HG02678 (cell line): ENCODE results near the gene TMEM239.

Experiments used
- ATAC-seq: cut with Tn5 transposase; IDR thresholded peaks from one replicate; pipeline ENCODE4 v1.9.1; 2021; ENCODE audit warnings: mild to moderate bottlenecking, moderate library complexity; ENCODE audit not compliant: unreplicated experiment

Gene TMEM239

GRCh38 chr20:2846698-2847097 lies 30.5 kb downstream of the TMEM239 start:
- ATAC-seq: no peak

- ATAC-seq: no peak
These were observed 31.6 kb downstream of the TMEM239 start for GRCh38 chr20:2847802-2848201.

GRCh38 chr20:2849529-2849928 lies 33.4 kb downstream of the TMEM239 start:
- ATAC-seq: no peak

DNA sequence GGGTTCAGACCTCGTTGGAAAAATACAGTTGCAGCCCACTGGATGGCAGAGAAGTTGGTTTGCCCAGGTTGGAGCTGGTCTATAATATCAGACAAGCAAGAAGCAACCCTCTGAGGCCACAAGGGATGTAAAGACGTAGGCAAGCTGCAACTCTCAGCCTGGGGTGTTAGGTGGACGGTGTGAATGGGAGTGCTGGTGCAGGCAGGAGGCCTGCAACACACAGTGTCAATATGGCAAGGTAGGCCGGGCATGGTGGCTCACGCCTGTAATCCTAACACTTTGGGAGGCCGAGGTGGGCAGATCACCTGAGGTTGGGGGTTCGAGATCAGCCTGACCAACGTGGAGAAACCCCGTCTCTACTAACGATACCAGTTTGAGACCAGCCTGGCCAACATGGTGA lies 34.9 kb downstream of the TMEM239 start:
- no peak for ATAC-seq

GRCh38 chr20:2858591-2858990 lies 42.4 kb downstream of the TMEM239 start:
- ATAC-seq: no peak

GRCh38 chr20:2859330-2860121 lies 43.4 kb downstream of the TMEM239 start:
- no peak for ATAC-seq

GRCh38 chr20:2864626-2865025 lies 48.5 kb downstream of the TMEM239 start:
- ATAC-seq: no peak

DNA sequence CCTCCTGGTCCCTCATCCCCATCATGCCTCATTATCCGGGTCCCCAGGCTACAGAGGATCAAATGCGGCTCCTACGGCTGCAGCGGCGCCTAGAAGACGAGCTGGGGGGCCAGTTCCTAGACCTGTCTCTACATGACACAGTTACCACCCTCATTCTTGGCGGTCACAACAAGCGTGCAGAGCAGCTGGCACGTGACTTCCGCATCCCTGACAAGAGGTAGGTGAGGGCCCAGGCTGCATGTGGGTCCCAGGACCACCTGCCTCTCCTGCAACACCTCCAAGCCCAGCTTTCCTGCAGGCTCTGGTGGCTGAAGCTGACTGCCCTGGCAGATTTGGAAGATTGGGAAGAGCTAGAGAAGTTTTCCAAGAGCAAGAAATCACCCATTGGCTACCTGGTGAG lies 48.9 kb downstream of the TMEM239 start:
- no peak for ATAC-seq

DNA sequence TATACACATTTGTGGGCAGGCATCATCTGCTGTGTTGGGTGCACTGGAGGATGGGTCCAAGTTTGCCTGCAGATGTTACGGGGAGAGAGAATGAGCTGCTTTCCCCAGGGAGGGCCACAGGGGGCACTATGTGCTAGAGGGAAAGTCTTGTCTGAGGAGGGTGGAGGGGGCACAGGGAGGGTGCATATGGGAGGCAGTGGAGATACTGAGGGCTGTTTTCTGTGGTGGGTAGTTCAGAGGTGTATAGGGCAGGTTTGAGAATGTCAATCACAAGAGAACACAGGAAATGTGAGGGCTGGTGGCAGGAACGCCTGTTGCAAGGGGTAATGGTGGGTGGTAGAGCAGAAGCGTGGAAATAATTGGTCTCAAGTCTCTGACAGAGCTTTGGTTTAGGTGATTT lies 49.5 kb downstream of the TMEM239 start:
- ATAC-seq: no peak

DNA sequence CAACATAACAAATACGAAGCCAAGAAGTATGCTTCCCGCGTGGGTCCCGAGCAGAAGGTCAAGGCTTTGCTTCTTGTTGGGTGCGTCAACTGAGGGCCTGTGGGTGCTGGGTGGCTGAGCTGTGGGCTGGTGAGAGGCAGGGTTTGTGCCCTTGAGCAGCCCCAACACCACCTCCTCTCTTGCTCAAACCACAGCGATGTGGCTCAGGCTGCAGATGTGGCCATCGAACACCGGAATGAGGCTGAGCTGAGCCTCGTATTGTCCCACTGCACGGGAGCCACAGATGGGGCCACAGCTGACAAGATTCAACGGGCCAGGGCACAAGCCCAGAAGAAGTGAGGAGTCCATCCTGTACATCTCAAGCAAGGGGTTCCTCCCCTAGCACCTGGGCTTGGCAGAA lies 50.1 kb downstream of the TMEM239 start:
- ATAC-seq: no peak

DNA sequence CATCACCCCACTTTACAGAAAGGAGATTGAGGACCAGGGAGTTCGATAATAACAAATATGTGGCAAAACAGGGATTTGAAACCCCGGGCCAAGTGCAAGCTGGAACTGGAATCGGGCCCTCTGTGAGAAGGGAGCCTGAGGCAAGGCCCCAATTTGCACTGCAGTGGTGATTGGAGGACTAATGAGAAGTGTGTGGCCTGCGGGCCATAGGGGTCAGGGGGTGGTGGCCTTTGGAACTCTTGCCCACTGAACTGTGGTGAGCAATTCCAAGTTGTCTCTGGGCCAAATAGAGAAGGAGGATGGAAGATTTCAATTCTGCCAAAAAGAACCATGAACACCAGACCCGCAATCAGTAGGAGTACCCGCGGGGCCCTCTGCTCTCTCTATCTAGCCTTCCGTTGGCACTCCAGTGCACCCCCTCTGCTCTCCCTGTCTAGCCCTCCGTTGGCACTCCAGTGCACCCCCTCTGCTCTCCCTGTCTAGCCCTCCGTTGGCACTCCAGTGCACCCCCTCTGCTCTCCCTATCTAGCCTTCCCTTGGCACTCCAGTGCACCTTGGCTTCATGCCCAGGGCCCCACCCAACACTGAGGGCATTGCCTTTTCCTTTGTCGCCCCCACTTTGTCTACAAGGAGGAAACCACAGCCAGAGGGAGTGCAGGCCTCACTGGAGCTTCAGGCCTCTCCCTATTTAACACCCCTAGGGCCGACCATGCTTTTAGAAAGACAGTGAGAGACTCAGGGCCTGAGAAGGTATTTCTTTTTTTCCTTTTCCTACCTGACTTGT lies 51.1 kb downstream of the TMEM239 start:
- ATAC-seq: no peak
